ENCODE data around the gene ANKRD13B.

ANKRD13B gene

DNA sequence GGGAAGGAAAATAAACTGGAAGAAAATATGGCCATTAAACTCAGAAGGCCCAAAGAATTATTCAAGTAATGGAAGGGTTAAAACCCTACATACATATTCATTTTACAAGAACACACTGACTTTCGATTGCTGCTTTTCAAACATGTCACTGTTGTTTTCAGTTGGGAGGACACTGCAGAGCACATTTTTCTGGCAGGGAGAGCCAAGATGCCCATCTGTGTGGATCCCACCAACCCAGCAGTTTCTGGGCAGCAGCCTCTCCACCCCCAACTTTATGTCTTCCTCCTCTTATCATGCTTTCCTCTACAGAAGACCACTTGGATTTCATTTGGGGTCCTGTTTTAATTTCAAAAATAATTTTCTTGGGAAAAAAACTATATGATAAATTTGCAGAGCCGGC, 36.9 kb downstream of the ANKRD13B start:
- WGBS, 2 experiments, result 87 to 89% methylated on average over 2 of the region's 2 CpGs
- no peak overlapping the region for H3K27ac ChIP-seq (ENCODE audit: insufficient read depth, low read depth, low read length, poor library complexity, severe bottlenecking)

GRCh38 chr17:29630630-29631193, 37.8 kb downstream of the ANKRD13B start:
- Histone ChIP-seq H3K36me3 (ENCODE audit: control insufficient read depth, insufficient read depth, low read length) (peaks cover 4% of the 10 kb centered on the region), H3K27me3 (ENCODE audit: control insufficient read depth, insufficient read depth, low read length, poor library complexity, severe bottlenecking) (no peaks in the 10 kb centered on the region), H3K9me3 (ENCODE audit: control insufficient read depth, low read length) (no peaks in the 10 kb centered on the region), H3K27ac (ENCODE audit: insufficient read depth, low read depth, low read length, poor library complexity, severe bottlenecking) (no peak overlapping the region), H3K4me1 (ENCODE audit: control insufficient read depth, insufficient read depth, low read length) (peaks cover 10% of the 10 kb centered on the region), H3K4me3 (ENCODE audit: insufficient read depth, low read depth, low read length) (no peak overlapping the region)
- WGBS, 2 experiments, result 84 to 93% methylated on average over 6 of the region's 6 CpGs

More for the DNA sequence above, 36.9 kb downstream of the ANKRD13B start:
- Histone ChIP-seq H3K9me3 (ENCODE audit: control insufficient read depth, low read length) (no peaks in the 10 kb centered on the region), H3K27me3 (ENCODE audit: control insufficient read depth, insufficient read depth, low read length, poor library complexity, severe bottlenecking) (no peaks in the 10 kb centered on the region), H3K4me3 (ENCODE audit: insufficient read depth, low read depth, low read length) (no peak overlapping the region), H3K4me1 (ENCODE audit: control insufficient read depth, insufficient read depth, low read length) (peaks cover 10% of the 10 kb centered on the region), H3K36me3 (ENCODE audit: control insufficient read depth, insufficient read depth, low read length) (peaks cover 4% of the 10 kb centered on the region)

DNA sequence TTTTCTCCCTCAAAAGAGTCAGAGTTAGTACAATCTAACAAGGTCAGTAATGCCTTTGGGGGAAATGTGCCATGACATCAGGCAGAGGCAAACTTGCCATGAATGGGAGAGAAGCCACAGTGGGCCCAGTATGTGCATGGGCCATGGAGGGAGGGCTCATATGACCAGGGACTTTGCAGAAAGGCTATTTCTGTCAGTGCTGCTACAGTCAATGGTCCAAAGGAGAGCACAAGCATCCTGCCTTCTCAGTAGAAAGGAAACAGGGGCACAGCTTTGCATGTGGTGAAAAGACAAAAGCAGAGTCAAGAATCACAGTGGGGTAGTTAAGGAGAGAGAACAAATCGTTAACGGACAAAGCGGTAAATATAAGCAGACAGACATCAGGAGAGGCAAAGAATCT, 41.0 kb downstream of the ANKRD13B start:
- WGBS, 2 experiments, result 48 to 49% methylated on average over 3 of the region's 3 CpGs
- no peaks in the 10 kb centered on the region for H3K9me3 ChIP-seq (ENCODE audit: control insufficient read depth, low read length)
- peaks cover 4% of the 10 kb centered on the region for H3K36me3 ChIP-seq (ENCODE audit: control insufficient read depth, insufficient read depth, low read length)
- no peaks in the 10 kb centered on the region for H3K27me3 ChIP-seq (ENCODE audit: control insufficient read depth, insufficient read depth, low read length, poor library complexity, severe bottlenecking)
- no peak overlapping the region for H3K27ac ChIP-seq (ENCODE audit: insufficient read depth, low read depth, low read length, poor library complexity, severe bottlenecking)
- peaks cover 10% of the 10 kb centered on the region for H3K4me1 ChIP-seq (ENCODE audit: control insufficient read depth, insufficient read depth, low read length)
- no peak overlapping the region for H3K4me3 ChIP-seq (ENCODE audit: insufficient read depth, low read depth, low read length)

DNA sequence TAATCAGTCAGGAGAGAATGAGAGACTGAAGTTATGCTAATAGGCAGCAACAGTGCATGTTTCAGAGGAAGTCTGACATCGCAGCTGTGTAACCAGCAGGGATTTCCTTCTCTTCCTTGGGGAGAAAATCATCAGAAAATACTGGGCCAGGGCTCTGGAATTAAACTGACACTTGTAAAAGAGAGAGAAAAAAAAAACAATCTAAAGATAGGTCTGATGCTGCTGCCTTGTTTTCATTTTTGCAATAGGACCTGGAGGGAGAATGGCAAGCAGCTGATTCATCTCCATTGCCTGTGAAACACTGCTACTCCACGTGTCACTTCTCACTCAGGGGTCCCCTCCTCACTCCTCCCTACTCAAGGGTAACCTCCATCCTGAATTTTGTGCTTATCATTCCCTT, 47.5 kb downstream of the ANKRD13B start:
- Histone ChIP-seq H3K4me3 (ENCODE audit: insufficient read depth, low read depth, low read length) (no peak overlapping the region), H3K27ac (ENCODE audit: insufficient read depth, low read depth, low read length, poor library complexity, severe bottlenecking) (no peak overlapping the region), H3K27me3 (ENCODE audit: control insufficient read depth, insufficient read depth, low read length, poor library complexity, severe bottlenecking) (no peaks in the 10 kb centered on the region), H3K36me3 (ENCODE audit: control insufficient read depth, insufficient read depth, low read length) (no peaks in the 10 kb centered on the region), H3K9me3 (ENCODE audit: control insufficient read depth, low read length) (no peaks in the 10 kb centered on the region), H3K4me1 (ENCODE audit: control insufficient read depth, insufficient read depth, low read length) (peaks cover 4% of the 10 kb centered on the region)
- WGBS, 2 experiments, result 36 to 39% methylated on average over 2 of the region's 2 CpGs

DNA sequence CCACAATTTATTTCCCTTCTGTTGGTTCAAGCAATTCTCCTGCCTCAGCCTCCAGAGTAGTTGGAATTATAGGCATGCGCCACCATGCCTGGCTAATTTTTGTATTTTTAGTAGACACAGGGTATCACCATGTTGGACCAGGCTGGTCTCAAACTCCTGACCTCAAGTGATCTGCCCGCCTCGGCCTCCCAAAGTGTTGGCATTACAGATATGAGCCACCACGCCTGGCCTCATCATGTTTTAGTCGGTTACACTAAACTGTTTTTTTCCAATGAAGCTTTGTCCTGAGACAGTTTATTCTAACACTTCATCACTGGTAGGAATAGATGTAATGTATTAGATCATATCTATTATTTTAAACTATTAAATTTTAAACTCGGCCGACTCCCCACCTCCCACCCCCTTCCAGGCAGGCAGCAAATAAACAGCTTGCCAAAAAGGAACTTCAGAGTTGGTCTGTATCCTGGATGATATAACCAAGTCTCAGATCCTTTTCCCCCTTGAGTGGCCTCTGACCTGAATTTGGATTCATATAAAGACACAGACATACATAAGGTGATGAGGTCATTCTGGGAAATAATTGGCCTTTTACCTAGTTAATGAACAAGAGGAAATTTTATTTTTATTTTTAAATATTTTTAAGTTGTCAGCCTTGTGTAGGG, 48.2 kb downstream of the ANKRD13B start:
- Histone ChIP-seq H3K27me3 (ENCODE audit: control insufficient read depth, insufficient read depth, low read length, poor library complexity, severe bottlenecking) (no peaks in the 10 kb centered on the region), H3K27ac (ENCODE audit: insufficient read depth, low read depth, low read length, poor library complexity, severe bottlenecking) (no peak overlapping the region)
- WGBS, 2 experiments, result 93% methylated on average over 7 of the region's 7 CpGs

GRCh38 chr17:29642171-29642611, 49.3 kb downstream of the ANKRD13B start:
- peaks cover 4% of the 10 kb centered on the region for H3K4me1 ChIP-seq (ENCODE audit: control insufficient read depth, insufficient read depth, low read length)
- no peaks in the 10 kb centered on the region for H3K27me3 ChIP-seq (ENCODE audit: control insufficient read depth, insufficient read depth, low read length, poor library complexity, severe bottlenecking)
- 66 to 81% methylated on average over 1 of the region's 2 CpGs for WGBS, 2 experiments
- no peaks in the 10 kb centered on the region for H3K9me3 ChIP-seq (ENCODE audit: control insufficient read depth, low read length)
- no peak overlapping the region for H3K4me3 ChIP-seq (ENCODE audit: insufficient read depth, low read depth, low read length)
- no peak overlapping the region for H3K27ac ChIP-seq (ENCODE audit: insufficient read depth, low read depth, low read length, poor library complexity, severe bottlenecking)
- no peaks in the 10 kb centered on the region for H3K36me3 ChIP-seq (ENCODE audit: control insufficient read depth, insufficient read depth, low read length)

More for the DNA sequence above, 48.2 kb downstream of the ANKRD13B start:
- Histone ChIP-seq H3K36me3 (ENCODE audit: control insufficient read depth, insufficient read depth, low read length) (no peaks in the 10 kb centered on the region), H3K4me3 (ENCODE audit: insufficient read depth, low read depth, low read length) (no peak overlapping the region), H3K9me3 (ENCODE audit: control insufficient read depth, low read length) (no peaks in the 10 kb centered on the region), H3K4me1 (ENCODE audit: control insufficient read depth, insufficient read depth, low read length) (peaks cover 4% of the 10 kb centered on the region)

GRCh38 chr17:29643817-29644160, 50.9 kb downstream of the ANKRD13B start:
- WGBS, 2 experiments, result 94 to 100% methylated on average over 1 of the region's 1 CpG
- H3K27ac ChIP-seq (ENCODE audit: insufficient read depth, low read depth, low read length, poor library complexity, severe bottlenecking), result no peak overlapping the region
- no peaks in the 10 kb centered on the region for H3K36me3 ChIP-seq (ENCODE audit: control insufficient read depth, insufficient read depth, low read length)
- no peaks in the 10 kb centered on the region for H3K9me3 ChIP-seq (ENCODE audit: control insufficient read depth, low read length)
- H3K4me1 ChIP-seq (ENCODE audit: control insufficient read depth, insufficient read depth, low read length), result peaks cover 4% of the 10 kb centered on the region
- H3K27me3 ChIP-seq (ENCODE audit: control insufficient read depth, insufficient read depth, low read length, poor library complexity, severe bottlenecking), result no peaks in the 10 kb centered on the region
- no peak overlapping the region for H3K4me3 ChIP-seq (ENCODE audit: insufficient read depth, low read depth, low read length)

DNA sequence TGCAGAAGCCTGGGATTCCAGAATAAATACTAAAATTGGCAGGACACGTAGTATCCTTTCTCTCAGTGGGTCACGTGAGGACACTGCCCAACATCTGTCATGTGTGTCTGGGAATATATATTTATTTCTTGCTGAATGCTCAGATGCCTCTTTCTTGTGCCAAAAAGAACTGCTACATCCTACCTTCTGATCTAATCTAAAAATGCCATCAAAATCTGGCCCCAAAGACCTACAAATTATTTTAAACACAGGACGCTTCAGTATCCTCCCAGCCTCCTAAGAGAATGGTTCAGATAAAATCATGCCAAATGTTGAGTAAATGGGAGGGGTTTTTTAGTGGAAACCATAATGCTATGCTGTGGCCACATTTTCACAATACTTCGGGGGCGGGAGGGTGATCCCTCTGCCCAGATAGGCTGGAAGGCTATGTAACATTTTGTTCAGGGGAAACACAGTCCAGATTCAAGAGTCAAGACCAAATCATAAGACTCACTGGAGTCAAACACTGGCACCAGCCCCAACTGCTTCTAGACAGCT, 52.7 kb downstream of the ANKRD13B start:
- H3K36me3 ChIP-seq (ENCODE audit: control insufficient read depth, insufficient read depth, low read length), result no peaks in the 10 kb centered on the region
- no peaks in the 10 kb centered on the region for H3K9me3 ChIP-seq (ENCODE audit: control insufficient read depth, low read length)
- WGBS, 2 experiments, result 91 to 98% methylated on average over 5 of the region's 5 CpGs
- no peaks in the 10 kb centered on the region for H3K27me3 ChIP-seq (ENCODE audit: control insufficient read depth, insufficient read depth, low read length, poor library complexity, severe bottlenecking)
- peaks cover 4% of the 10 kb centered on the region for H3K4me1 ChIP-seq (ENCODE audit: control insufficient read depth, insufficient read depth, low read length)
- no peak overlapping the region for H3K27ac ChIP-seq (ENCODE audit: insufficient read depth, low read depth, low read length, poor library complexity, severe bottlenecking)
- no peak overlapping the region for H3K4me3 ChIP-seq (ENCODE audit: insufficient read depth, low read depth, low read length)

DNA sequence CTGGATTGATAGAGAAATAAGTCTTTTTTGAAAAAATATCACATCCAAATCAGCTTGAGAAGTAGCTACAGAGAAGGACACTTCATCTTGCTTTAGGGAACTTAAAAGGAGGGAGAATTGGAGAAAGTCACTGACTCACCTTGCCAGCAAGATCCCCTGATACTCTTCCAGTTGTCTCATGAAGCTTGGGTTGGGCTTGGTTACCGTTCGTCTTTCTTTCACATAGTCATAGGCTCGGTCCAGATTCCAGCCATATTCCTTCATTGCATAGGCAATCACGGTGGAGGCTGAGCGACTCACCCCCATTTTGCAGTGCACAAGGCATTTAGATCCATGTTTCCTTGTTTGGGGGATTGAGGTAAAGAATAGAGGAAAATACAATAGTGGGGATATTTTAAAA, 55.1 kb downstream of the ANKRD13B start:
- Histone ChIP-seq H3K36me3 (ENCODE audit: control insufficient read depth, insufficient read depth, low read length) (no peaks in the 10 kb centered on the region), H3K4me1 (ENCODE audit: control insufficient read depth, insufficient read depth, low read length) (no peaks in the 10 kb centered on the region), H3K4me3 (ENCODE audit: insufficient read depth, low read depth, low read length) (no peak overlapping the region), H3K9me3 (ENCODE audit: control insufficient read depth, low read length) (no peaks in the 10 kb centered on the region), H3K27ac (ENCODE audit: insufficient read depth, low read depth, low read length, poor library complexity, severe bottlenecking) (no peak overlapping the region), H3K27me3 (ENCODE audit: control insufficient read depth, insufficient read depth, low read length, poor library complexity, severe bottlenecking) (no peaks in the 10 kb centered on the region)
- 96 to 97% methylated on average over 5 of the region's 5 CpGs for WGBS, 2 experiments

- Histone ChIP-seq H3K27ac (ENCODE audit: insufficient read depth, low read depth, low read length, poor library complexity, severe bottlenecking) (no peak overlapping the region), H3K4me3 (ENCODE audit: insufficient read depth, low read depth, low read length) (no peak overlapping the region), H3K9me3 (ENCODE audit: control insufficient read depth, low read length) (no peaks in the 10 kb centered on the region), H3K36me3 (ENCODE audit: control insufficient read depth, insufficient read depth, low read length) (no peaks in the 10 kb centered on the region), H3K27me3 (ENCODE audit: control insufficient read depth, insufficient read depth, low read length, poor library complexity, severe bottlenecking) (no peaks in the 10 kb centered on the region), H3K4me1 (ENCODE audit: control insufficient read depth, insufficient read depth, low read length) (no peaks in the 10 kb centered on the region)
- WGBS, 2 experiments, result 97 to 98% methylated on average over 5 of the region's 5 CpGs
Observed at GRCh38 chr17:29649359-29649758, 56.4 kb downstream of the ANKRD13B start.
